ENCODE data around the gene SLC25A30.
"Not testable (repeated sequence)": the region's sequence is repeated elsewhere in the genome, so short reads cannot be mapped to it uniquely, and the experiment has no call there.

SLC25A30 gene

DNA sequence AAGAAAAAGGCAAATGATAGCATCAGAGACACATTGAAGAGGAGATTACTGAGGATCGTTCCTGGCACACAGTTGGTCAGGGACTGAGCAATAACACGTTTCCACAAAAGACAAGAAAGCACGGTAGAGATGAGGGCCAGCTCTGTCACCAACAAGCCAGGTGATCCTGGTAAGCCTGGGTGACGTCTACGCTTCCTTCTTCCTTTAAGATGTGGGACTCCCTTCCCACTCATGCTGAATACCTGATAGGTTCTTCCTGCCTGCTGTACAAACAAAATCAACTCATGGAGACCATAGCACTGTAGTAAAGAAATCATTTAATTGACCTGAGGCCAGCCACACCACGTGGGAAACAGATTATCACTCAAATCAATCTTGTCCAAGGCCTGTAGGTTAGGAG, 26.9 kb upstream of the SLC25A30 start:
- Histone ChIP-seq H3K4me3 (ENCODE audit: low read length) (no peak overlapping the region), H3K27me3 (replicated peaks; ENCODE audit: control insufficient read depth, insufficient read depth, low read length) (peaks cover 3% of the 10 kb centered on the region), H3K9me3 (ENCODE audit: control insufficient read depth, low read length) (no peaks in the 10 kb centered on the region), H3K4me1 (ENCODE audit: control insufficient read depth, insufficient read depth, low read length) (peaks cover 13% of the 10 kb centered on the region), H3K9ac (ENCODE audit: low read length) (no peak overlapping the region), H3K36me3 (ENCODE audit: control insufficient read depth, insufficient read depth, low read length, severe bottlenecking) (no peaks in the 10 kb centered on the region)
- no peak for DNase-seq (ENCODE audit: low read depth)

DNA sequence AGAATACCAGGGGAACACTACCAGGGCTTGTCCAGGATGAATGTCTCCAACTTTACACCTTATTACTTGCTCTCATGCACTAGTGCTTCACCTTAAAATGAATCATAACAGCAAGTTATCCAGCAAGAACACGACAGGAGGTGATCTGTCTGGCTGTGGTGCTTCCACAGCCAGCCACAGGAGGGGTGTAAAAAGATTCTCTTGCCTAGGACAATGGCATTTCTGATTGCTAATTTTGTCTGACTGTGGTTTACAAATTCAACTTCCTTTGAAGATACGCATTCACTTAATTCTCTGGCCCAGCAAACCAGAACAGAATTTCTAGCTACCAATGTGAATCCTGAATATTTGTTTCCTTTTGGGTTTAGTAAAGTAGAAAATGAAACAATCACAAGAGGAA, 23.5 kb upstream of the SLC25A30 start:
- no peak overlapping the region for H3K4me3 ChIP-seq (ENCODE audit: low read length)
- peaks cover 14% of the 10 kb centered on the region for H3K4me1 ChIP-seq (ENCODE audit: control insufficient read depth, insufficient read depth, low read length)
- H3K36me3 ChIP-seq (ENCODE audit: control insufficient read depth, insufficient read depth, low read length, severe bottlenecking) = no peaks in the 10 kb centered on the region
- H3K9me3 ChIP-seq (ENCODE audit: control insufficient read depth, low read length) = no peaks in the 10 kb centered on the region
- peaks cover 3% of the 10 kb centered on the region for H3K27me3 ChIP-seq (replicated peaks; ENCODE audit: control insufficient read depth, insufficient read depth, low read length)
- DNase-seq (ENCODE audit: low read depth) = peak; percentile 24
- H3K9ac ChIP-seq (ENCODE audit: low read length) = peak overlapping the region; percentile 18

DNA sequence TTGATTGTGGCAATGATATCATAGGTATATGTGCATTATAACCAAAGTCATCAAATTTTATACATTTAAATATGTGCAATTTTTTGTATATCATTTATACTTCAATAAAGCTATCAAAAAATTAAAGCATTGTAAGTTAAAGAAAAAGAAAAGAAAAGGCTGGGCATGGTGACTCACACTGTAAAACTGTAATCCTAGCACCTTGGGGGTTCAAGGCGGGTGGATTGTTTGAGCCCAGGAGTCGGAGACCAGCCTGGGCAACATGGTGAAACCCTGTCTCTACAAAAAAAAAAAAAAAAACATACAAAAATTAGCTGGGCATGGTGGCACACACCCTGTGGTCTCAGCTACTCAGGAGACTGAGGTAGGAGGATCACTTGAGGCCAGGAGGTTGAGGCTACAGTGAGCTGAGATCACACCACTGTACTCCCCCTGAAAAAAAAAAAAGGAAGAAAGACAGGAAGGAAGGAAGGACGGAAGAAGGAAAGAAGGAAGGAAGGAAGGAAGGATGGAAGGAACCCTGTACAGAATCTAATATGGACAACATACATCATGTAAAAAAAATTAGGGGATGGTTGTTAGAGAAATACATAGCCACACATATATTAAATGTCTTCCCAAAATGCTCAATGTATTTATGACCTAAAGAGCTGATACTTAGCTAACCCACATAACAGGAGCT, 21.7 kb upstream of the SLC25A30 start:
- Histone ChIP-seq H3K9ac (ENCODE audit: low read length) (no peak overlapping the region), H3K4me3 (ENCODE audit: low read length) (no peak overlapping the region), H3K36me3 (ENCODE audit: control insufficient read depth, insufficient read depth, low read length, severe bottlenecking) (no peaks in the 10 kb centered on the region), H3K27me3 (replicated peaks; ENCODE audit: control insufficient read depth, insufficient read depth, low read length) (no peaks in the 10 kb centered on the region), H3K9me3 (ENCODE audit: control insufficient read depth, low read length) (no peaks in the 10 kb centered on the region), H3K4me1 (ENCODE audit: control insufficient read depth, insufficient read depth, low read length) (peaks cover 14% of the 10 kb centered on the region)
- DNase-seq (ENCODE audit: low read depth) = no peak

DNA sequence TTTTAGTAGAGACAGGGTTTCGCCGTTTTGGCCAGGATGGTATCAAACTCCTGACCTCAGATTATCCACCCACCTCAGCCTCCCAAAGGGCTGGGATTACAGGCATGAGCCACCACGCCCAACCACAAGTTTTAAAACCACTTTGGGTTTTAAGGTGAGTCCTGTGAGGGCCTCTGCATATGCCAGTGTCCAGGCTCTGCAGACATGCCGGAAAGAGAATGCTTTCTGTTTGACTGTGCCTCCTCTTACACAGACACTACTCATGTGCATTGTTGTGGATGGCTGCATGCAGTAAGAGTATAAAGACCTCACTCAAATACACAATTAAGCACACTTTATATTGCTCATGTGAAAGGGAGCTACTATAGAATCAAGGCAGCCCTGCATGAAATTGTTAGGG, 20.8 kb upstream of the SLC25A30 start:
- peaks cover 14% of the 10 kb centered on the region for H3K4me1 ChIP-seq (ENCODE audit: control insufficient read depth, insufficient read depth, low read length)
- H3K4me3 ChIP-seq (ENCODE audit: low read length) = no peak overlapping the region
- H3K9me3 ChIP-seq (ENCODE audit: control insufficient read depth, low read length) = no peaks in the 10 kb centered on the region
- DNase-seq (ENCODE audit: low read depth) = no peak
- H3K9ac ChIP-seq (ENCODE audit: low read length) = no peak overlapping the region
- H3K36me3 ChIP-seq (ENCODE audit: control insufficient read depth, insufficient read depth, low read length, severe bottlenecking) = no peaks in the 10 kb centered on the region
- H3K27me3 ChIP-seq (replicated peaks; ENCODE audit: control insufficient read depth, insufficient read depth, low read length) = no peaks in the 10 kb centered on the region

- no peak overlapping the region for H3K9ac ChIP-seq (ENCODE audit: low read length)
- H3K9me3 ChIP-seq (ENCODE audit: control insufficient read depth, low read length) = no peaks in the 10 kb centered on the region
- no peak for DNase-seq (ENCODE audit: low read depth)
- peaks cover 14% of the 10 kb centered on the region for H3K4me1 ChIP-seq (ENCODE audit: control insufficient read depth, insufficient read depth, low read length)
- no peak overlapping the region for H3K4me3 ChIP-seq (ENCODE audit: low read length)
- H3K27me3 ChIP-seq (replicated peaks; ENCODE audit: control insufficient read depth, insufficient read depth, low read length) = no peaks in the 10 kb centered on the region
- no peaks in the 10 kb centered on the region for H3K36me3 ChIP-seq (ENCODE audit: control insufficient read depth, insufficient read depth, low read length, severe bottlenecking)
These were observed 19.8 kb upstream of the SLC25A30 start for GRCh38 chr13:45437947-45438346.

- no peaks in the 10 kb centered on the region for H3K27me3 ChIP-seq (replicated peaks; ENCODE audit: control insufficient read depth, insufficient read depth, low read length)
- H3K36me3 ChIP-seq (ENCODE audit: control insufficient read depth, insufficient read depth, low read length, severe bottlenecking) = no peaks in the 10 kb centered on the region
- no peaks in the 10 kb centered on the region for H3K9me3 ChIP-seq (ENCODE audit: control insufficient read depth, low read length)
- no peak overlapping the region for H3K9ac ChIP-seq (ENCODE audit: low read length)
- DNase-seq (ENCODE audit: low read depth) = no peak
- H3K4me1 ChIP-seq (ENCODE audit: control insufficient read depth, insufficient read depth, low read length) = peaks cover 14% of the 10 kb centered on the region
- no peak overlapping the region for H3K4me3 ChIP-seq (ENCODE audit: low read length)
These were observed 18.8 kb upstream of the SLC25A30 start for GRCh38 chr13:45436953-45437352.

- Histone ChIP-seq H3K27me3 (replicated peaks; ENCODE audit: control insufficient read depth, insufficient read depth, low read length) (no peaks in the 10 kb centered on the region), H3K4me1 (ENCODE audit: control insufficient read depth, insufficient read depth, low read length) (peaks cover 10% of the 10 kb centered on the region), H3K36me3 (ENCODE audit: control insufficient read depth, insufficient read depth, low read length, severe bottlenecking) (no peaks in the 10 kb centered on the region), H3K9me3 (ENCODE audit: control insufficient read depth, low read length) (no peaks in the 10 kb centered on the region), H3K9ac (ENCODE audit: low read length) (no peak overlapping the region), H3K4me3 (ENCODE audit: low read length) (no peak overlapping the region)
- DNase-seq (ENCODE audit: low read depth) = no peak
These were observed 18.2 kb upstream of the SLC25A30 start for GRCh38 chr13:45436332-45436731.

DNA sequence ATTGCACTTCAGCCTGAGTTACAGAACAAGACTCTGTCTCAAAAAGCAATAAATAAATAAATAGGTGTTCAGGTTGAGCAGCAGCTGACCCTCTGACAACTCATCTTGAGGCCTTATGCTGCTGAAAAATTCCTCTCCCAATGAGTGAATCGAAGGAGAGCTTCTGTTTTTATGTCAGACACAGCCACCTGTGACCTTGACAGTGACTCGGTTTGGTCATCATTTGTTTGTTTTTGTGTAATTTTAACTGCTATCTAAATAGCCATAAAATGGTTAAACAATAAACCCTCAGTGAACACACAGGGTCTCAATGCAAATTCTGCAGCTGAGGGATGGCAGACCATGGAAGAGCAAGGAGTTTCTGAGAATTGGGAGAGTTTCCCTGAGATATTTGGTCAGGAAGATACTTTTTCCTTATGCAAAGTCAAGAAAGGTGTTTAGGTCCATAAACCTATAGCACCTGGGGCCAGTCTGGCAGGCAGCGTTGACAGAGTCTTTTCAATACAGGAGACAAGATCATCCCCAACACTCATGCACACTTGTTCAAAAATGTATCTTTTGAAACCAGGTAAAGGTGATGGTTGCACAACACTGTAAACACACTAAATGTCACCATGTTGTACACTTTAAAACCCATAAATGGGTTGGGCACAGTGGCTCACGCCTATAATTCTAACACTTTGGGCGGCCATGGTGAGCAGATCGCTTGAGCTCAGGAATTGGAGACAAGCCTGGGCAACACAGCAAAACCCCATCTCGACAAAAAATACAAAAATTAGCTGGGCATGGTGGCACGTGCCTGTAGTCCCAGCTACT, 16.6 kb upstream of the SLC25A30 start:
- DNase-seq (ENCODE audit: low read depth) = no peak
- Histone ChIP-seq H3K9me3 (ENCODE audit: control insufficient read depth, low read length) (no peaks in the 10 kb centered on the region), H3K27me3 (replicated peaks; ENCODE audit: control insufficient read depth, insufficient read depth, low read length) (no peaks in the 10 kb centered on the region), H3K36me3 (ENCODE audit: control insufficient read depth, insufficient read depth, low read length, severe bottlenecking) (no peaks in the 10 kb centered on the region), H3K4me3 (ENCODE audit: low read length) (no peak overlapping the region), H3K4me1 (ENCODE audit: control insufficient read depth, insufficient read depth, low read length) (no peaks in the 10 kb centered on the region), H3K9ac (ENCODE audit: low read length) (no peak overlapping the region)

DNA sequence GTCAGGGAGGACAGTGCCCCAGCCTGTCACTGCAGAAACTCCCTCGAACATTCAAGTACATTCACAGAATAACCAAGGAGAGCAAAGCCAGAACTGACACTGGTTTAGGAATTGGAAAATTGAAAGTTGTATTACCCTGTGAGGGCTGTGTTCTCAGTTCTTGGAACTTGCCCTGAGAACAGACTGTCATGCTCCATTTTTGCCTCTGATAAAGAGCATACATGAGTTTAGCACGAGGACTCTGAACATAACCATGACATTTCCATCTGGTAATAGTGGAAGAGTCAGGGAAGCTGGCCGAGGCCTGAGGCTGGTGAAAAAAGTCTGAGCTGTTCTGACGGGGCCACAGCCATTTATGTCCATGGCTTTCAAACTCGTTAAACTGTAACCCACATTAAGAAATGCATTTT, 15.2 kb upstream of the SLC25A30 start:
- Histone ChIP-seq H3K9ac (ENCODE audit: low read length) (no peak overlapping the region), H3K36me3 (ENCODE audit: control insufficient read depth, insufficient read depth, low read length, severe bottlenecking) (no peaks in the 10 kb centered on the region), H3K9me3 (ENCODE audit: control insufficient read depth, low read length) (no peaks in the 10 kb centered on the region), H3K4me3 (ENCODE audit: low read length) (no peak overlapping the region), H3K27me3 (replicated peaks; ENCODE audit: control insufficient read depth, insufficient read depth, low read length) (no peaks in the 10 kb centered on the region), H3K4me1 (ENCODE audit: control insufficient read depth, insufficient read depth, low read length) (no peaks in the 10 kb centered on the region)
- no peak for DNase-seq (ENCODE audit: low read depth)

DNA sequence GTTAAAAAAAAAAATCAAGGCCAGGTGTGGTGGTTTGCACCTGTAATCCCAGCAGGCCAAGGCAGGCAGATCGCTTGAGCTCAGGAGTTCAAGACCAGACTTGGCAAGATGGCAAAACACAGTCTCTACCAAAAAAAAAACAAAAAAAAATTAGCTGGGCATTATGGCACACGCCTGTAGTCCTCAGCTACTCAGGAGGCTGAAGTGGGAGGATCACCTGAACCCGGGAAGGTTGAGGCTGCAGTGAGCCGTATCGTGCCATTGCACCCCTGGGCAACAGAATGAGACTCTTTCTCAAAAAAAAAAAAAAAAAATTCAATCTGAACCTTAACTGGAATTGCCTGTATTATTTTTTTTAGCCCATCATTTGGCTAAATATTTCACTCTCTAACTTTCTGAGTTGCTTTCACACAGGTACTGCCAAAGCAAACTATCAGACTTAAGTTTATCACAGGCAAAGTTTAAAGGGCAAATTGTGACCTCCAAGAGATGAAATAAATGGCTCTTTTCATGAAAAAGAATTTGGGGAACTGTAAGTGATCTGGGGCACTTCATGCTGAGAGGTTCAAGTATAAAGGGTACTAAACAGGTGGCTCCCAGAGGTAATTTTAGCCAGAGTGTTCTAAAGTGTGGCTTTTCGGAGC, 14.7 kb upstream of the SLC25A30 start:
- no peaks in the 10 kb centered on the region for H3K36me3 ChIP-seq (ENCODE audit: control insufficient read depth, insufficient read depth, low read length, severe bottlenecking)
- no peak overlapping the region for H3K4me3 ChIP-seq (ENCODE audit: low read length)
- H3K4me1 ChIP-seq (ENCODE audit: control insufficient read depth, insufficient read depth, low read length) = no peaks in the 10 kb centered on the region
- H3K9me3 ChIP-seq (ENCODE audit: control insufficient read depth, low read length) = no peaks in the 10 kb centered on the region
- H3K27me3 ChIP-seq (replicated peaks; ENCODE audit: control insufficient read depth, insufficient read depth, low read length) = no peaks in the 10 kb centered on the region
- H3K9ac ChIP-seq (ENCODE audit: low read length) = no peak overlapping the region
- no peak for DNase-seq (ENCODE audit: low read depth)

GRCh38 chr13:45426056-45426841, 8.1 kb upstream of the SLC25A30 start:
- not testable (repeated sequence) for H3K4me3 ChIP-seq (ENCODE audit: low read length); H3K9me3 ChIP-seq (ENCODE audit: control insufficient read depth, low read length); DNase-seq (ENCODE audit: low read depth); H3K9ac ChIP-seq (ENCODE audit: low read length); H3K27me3 ChIP-seq (replicated peaks; ENCODE audit: control insufficient read depth, insufficient read depth, low read length); H3K4me1 ChIP-seq (ENCODE audit: control insufficient read depth, insufficient read depth, low read length); H3K36me3 ChIP-seq (ENCODE audit: control insufficient read depth, insufficient read depth, low read length, severe bottlenecking)

All from adipocyte (in vitro differentiated cells).